Thyroid gland (tissue), 4 donors: ENCODE measurements around the gene TRANK1. TPM values are rescaled to one million over a fixed set of nuclear protein-coding genes. Genes with fewer than 3 reads are reported as not detected.
A peak's percentile ranks its signal among the peaks of the same experiment; 100 is the strongest.

Experiments used
- DNase-seq, 2 donors: peaks; one replicate each; pipeline ENCODE4 v3.0.0-alpha.2; 2019
- H3K27ac ChIP-seq, 3 donors: fragments of 200-600 bp; sonication (generic); 1 replicate in 2 of 3; 2 replicates in 1 of 3; pipeline ENCODE4 v1.5.1; 2016 to 2019; ENCODE audit warnings: mild to moderate bottlenecking in 1 of 3, moderate library complexity in 1 of 3
- H3K27me3 ChIP-seq: fragments of 200-600 bp; sonication (generic); one replicate; pipeline ENCODE4 v1.5.1; 2019
- H3K36me3 ChIP-seq, 2 donors: fragments of 200-600 bp; sonication (generic); one replicate each; pipeline ENCODE4 v1.5.1; 2016 to 2019
- H3K4me1 ChIP-seq, 2 donors: fragments of 200-600 bp; sonication (generic); one replicate each; pipeline ENCODE4 v1.5.1; 2017 to 2019
- H3K4me3 ChIP-seq, 3 donors: fragments of 200-600 bp; sonication (generic); replicated peaks in 1 of 3; 1 replicate in 2 of 3; 2 replicates in 1 of 3; pipeline ENCODE4 v1.5.1; 2016; ENCODE audit warnings: mild to moderate bottlenecking in 1 of 3
- H3K9me3 ChIP-seq: fragments of 200-600 bp; sonication (generic); one replicate; pipeline ENCODE4 v1.5.1; 2017
- POLR2A ChIP-seq, 2 donors: fragments of 450-650 bp; IDR thresholded peaks; one replicate each; pipeline ENCODE4 v1.6.1; 2017; ENCODE audit warnings: antibody characterized with exemption in 2 of 2, mild to moderate bottlenecking in 2 of 2, moderate library complexity in 1 of 2
- WGBS, 2 donors: methylation state at CpG; one replicate each; pipeline ENCODE4 v1.1.5; 2017; 5-methylcytosine and 5-hydroxymethylcytosine counted together
- intact Hi-C: fragments of 100-400 bp; cut with DNase I; formaldehyde crosslinking; loops from one replicate; pipeline ENCODE4 v1.15.1; 2023
- total RNA-seq, 4 donors: library from RNA; depleted of rRNA; stranded (reverse); fragments of >200 nt; gene quantifications; one replicate each; pipeline ENCODE4 v1.2.3, GENCODE V29; 2016
- TF ChIP-seq, protein P1 (sequence below), 6 experiments: fragments of 200-600 bp in 3 of 6; fragments of 450-650 bp in 3 of 6; sonication (generic) in 3 of 6; IDR thresholded peaks; one replicate each; pipeline ENCODE4 v1.5.1; 2016 to 2019; ENCODE audit warnings: antibody characterized with exemption in 6 of 6, mild to moderate bottlenecking in 2 of 6, inconsistent platforms in 1 of 6, moderate library complexity in 1 of 6

Gene TRANK1
- total RNA-seq, 4 donors from 2014 or later: 11.7 to 26.3 (median 18.5) TPM

GRCh38 chr3:36900474-36901443 is 44.1 kb downstream of the TRANK1 start:
- peaks cover 0 to 3% of the 10 kb centered on the region in 2 donors for H3K36me3 ChIP-seq
- intact Hi-C loops: no loop called here

DNA sequence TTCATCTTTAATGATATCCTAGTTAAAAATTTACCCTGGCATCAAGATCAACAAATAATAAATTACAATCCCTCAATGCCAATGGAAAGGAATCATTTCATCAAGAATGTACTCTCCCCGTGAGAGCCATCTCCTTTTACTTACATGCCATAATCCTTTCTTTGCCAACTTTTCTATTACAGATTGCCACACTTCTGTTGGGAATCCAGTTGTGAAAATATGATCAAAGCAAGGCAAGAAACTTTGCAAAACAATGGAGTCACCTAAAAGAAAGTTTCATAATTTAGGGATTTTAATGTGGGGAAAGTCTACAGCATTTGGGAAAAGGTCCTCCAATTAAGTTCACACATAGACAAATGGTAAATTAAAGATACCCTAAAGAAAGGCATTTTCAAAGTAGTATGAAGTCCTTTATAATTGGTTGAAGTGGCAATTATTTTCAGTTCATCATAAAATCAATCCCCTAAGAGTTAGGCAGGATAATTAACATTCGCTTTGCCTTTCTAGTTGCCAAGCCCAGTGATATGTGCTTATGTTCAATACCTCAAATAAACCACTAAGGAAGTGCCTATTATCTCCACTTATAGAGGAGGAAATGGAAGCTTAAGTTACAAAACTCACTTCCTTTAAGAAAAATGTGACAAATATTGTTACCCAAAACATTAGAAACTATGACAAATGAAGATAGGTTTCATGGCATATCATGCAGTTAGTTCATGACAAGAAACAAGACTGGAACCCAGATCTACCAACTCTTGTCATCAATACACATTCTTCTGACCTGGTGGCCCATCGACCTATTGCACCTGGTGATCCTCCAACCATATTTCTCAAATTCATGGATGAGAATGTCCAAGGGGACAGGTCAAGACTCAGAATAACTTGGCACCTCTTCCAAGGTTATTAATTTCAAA is 49.1 kb downstream of the TRANK1 start:
- H3K36me3 ChIP-seq: peaks cover 0 to 3% of the 10 kb centered on the region in 2 donors
- 77 to 78% methylated on average over 3 of the region's 3 CpGs for WGBS, 2 donors
- H3K27ac ChIP-seq: no peak overlapping the region
- peaks cover 0 to 14% of the 10 kb centered on the region in 2 donors for H3K4me1 ChIP-seq
- intact Hi-C loops: no loop called here
- H3K4me3 ChIP-seq: no peak overlapping the region
- H3K9me3 ChIP-seq: no peaks in the 10 kb centered on the region
- H3K27me3 ChIP-seq: no peaks in the 10 kb centered on the region
- DNase-seq: no peak
- TF ChIP-seq POLR2A (IDR thresholded peaks at IDR 0.05): no peak
- TF ChIP-seq, protein P1, sequence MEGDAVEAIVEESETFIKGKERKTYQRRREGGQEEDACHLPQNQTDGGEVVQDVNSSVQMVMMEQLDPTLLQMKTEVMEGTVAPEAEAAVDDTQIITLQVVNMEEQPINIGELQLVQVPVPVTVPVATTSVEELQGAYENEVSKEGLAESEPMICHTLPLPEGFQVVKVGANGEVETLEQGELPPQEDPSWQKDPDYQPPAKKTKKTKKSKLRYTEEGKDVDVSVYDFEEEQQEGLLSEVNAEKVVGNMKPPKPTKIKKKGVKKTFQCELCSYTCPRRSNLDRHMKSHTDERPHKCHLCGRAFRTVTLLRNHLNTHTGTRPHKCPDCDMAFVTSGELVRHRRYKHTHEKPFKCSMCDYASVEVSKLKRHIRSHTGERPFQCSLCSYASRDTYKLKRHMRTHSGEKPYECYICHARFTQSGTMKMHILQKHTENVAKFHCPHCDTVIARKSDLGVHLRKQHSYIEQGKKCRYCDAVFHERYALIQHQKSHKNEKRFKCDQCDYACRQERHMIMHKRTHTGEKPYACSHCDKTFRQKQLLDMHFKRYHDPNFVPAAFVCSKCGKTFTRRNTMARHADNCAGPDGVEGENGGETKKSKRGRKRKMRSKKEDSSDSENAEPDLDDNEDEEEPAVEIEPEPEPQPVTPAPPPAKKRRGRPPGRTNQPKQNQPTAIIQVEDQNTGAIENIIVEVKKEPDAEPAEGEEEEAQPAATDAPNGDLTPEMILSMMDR (IDR thresholded peaks at IDR 0.05): no peak

More at GRCh38 chr3:36900474-36901443, 44.1 kb downstream of the TRANK1 start:
- H3K9me3 ChIP-seq: no peaks in the 10 kb centered on the region
- H3K27ac ChIP-seq: no peak overlapping the region
- H3K4me1 ChIP-seq: no peaks in the 10 kb centered on the region
- no peak for DNase-seq
- WGBS, 2 donors: 91 to 94% methylated on average over 8 of the region's 8 CpGs
- H3K4me3 ChIP-seq: no peak overlapping the region
- TF ChIP-seq POLR2A (IDR thresholded peaks at IDR 0.05): no peak
- TF ChIP-seq, protein P1 (IDR thresholded peaks at IDR 0.05): no peak
- no peaks in the 10 kb centered on the region for H3K27me3 ChIP-seq

GRCh38 chr3:36894914-36895313 is 49.9 kb downstream of the TRANK1 start:
- Histone ChIP-seq H3K27me3 (no peaks in the 10 kb centered on the region), H3K4me1 (peaks cover 0 to 14% of the 10 kb centered on the region in 2 donors), H3K36me3 (peaks cover 7% of the 10 kb centered on the region in 2 donors), H3K4me3 (no peak overlapping the region), H3K27ac (no peak overlapping the region), H3K9me3 (no peaks in the 10 kb centered on the region)
- intact Hi-C loops: no loop called here
- WGBS, 2 donors: 93 to 95% methylated on average over 1 of the region's 1 CpG
- TF ChIP-seq, protein P1 (IDR thresholded peaks at IDR 0.05): no peak
- TF ChIP-seq POLR2A (IDR thresholded peaks at IDR 0.05): no peak
- DNase-seq: no peak

GRCh38 chr3:36893826-36894225 is 51.0 kb downstream of the TRANK1 start:
- WGBS, 2 donors: 97 to 100% methylated on average over 1 of the region's 1 CpG
- Histone ChIP-seq H3K27me3 (no peaks in the 10 kb centered on the region), H3K4me1 (peaks cover 0 to 14% of the 10 kb centered on the region in 2 donors), H3K9me3 (no peaks in the 10 kb centered on the region), H3K36me3 (peaks cover 10 to 11% of the 10 kb centered on the region in 2 donors), H3K27ac (peak overlapping the region in 1 of 3 donors; percentile 34), H3K4me3 (no peak overlapping the region)
- intact Hi-C loops: no loop called here
- DNase-seq: no peak
- TF ChIP-seq, protein P1 (IDR thresholded peaks at IDR 0.05): no peak
- no peak for TF ChIP-seq POLR2A (IDR thresholded peaks at IDR 0.05)
